Sigmoid colon (tissue), 4 donors: ENCODE results near the gene ADD1.

Experiments
- CTCF ChIP-seq, 4 experiments: fragments of 450-650 bp in 3 of 4; fragments of 200-600 bp in 1 of 4; IDR thresholded peaks; one replicate each; pipeline ENCODE4 v1.5.1; 2016 to 2019; ENCODE audit warnings: antibody characterized with exemption in 4 of 4, mild to moderate bottlenecking in 3 of 4, moderate library complexity in 2 of 4
- EP300 ChIP-seq, 4 donors: sonication (generic); formaldehyde crosslinking; IDR thresholded peaks; one replicate each; pipeline ENCODE4 v1.6.1; 2017; ENCODE audit warnings: antibody characterized with exemption in 4 of 4
- POLR2A ChIP-seq, 2 donors: fragments of 450-650 bp; IDR thresholded peaks; one replicate each; pipeline ENCODE4 v1.6.1; 2016; ENCODE audit warnings: antibody characterized with exemption in 2 of 2, mild to moderate bottlenecking in 2 of 2, moderate library complexity in 2 of 2
- POLR2AphosphoS5 ChIP-seq, 4 donors: sonication (generic); formaldehyde crosslinking; IDR thresholded peaks; one replicate each; pipeline ENCODE4 v1.6.1; 2017; ENCODE audit warnings: antibody characterized with exemption in 4 of 4

GRCh38 chr4:2814627-2815270, 28.9 kb upstream of the ADD1 start:
- TF ChIP-seq CTCF (IDR thresholded peaks at IDR 0.05) (no peak), POLR2A (IDR thresholded peaks at IDR 0.05) (no peak), POLR2AphosphoS5 (IDR thresholded peaks at IDR 0.05) (no peak), EP300 (IDR thresholded peaks at IDR 0.05) (no peak)
